Erythroblast (primary cell): ENCODE measurements around the gene KRTAP3-2.

Experiments used
- GATA1 ChIP-seq: IDR thresholded peaks from 2 replicates; pipeline ENCODE4 v1.6.1; 2011; ENCODE audit warnings: low read depth, mild to moderate bottlenecking, control low read depth, low read length, moderate library complexity
- POLR2A ChIP-seq: IDR thresholded peaks from 2 replicates; pipeline ENCODE4 v1.6.1; 2011; ENCODE audit warnings: mild to moderate bottlenecking, low read length

GRCh38 chr17:41012326-41013120 lies 12.8 kb upstream of the KRTAP3-2 start:
- TF ChIP-seq POLR2A (no peak), GATA1 (no peak)
